GM12878 (cell line): Measurements from ENCODE around the gene SUSD1. TPM values are rescaled to one million over a fixed set of nuclear protein-coding genes. Genes with fewer than 3 reads are reported as not detected.

Experiments
- ATAC-seq: fragments of 200-7000 bp; cut with Tn5 transposase; 3 replicates; pipeline ENCODE4 v1.9.1; 2020; ENCODE audit warnings: mild to moderate bottlenecking, moderate library complexity
- BruUV-seq: library from RNA; stranded (reverse); fragments of 400-500 nt; replicated peaks from 2 replicates; lab custom pipeline; 2021; lab: Mats Ljungman, UMichigan
- CTCF ChIA-PET: fragments of 300-600 bp; sonication (Branson Sonifier 250); formaldehyde crosslinking; extraction: SDS; loops from one replicate; lab custom pipeline; 2021; ENCODE audit warnings: inconsistent platforms; lab: Yijun Ruan, JAX
- POLR2A ChIA-PET: fragments of 350-600 bp; formaldehyde crosslinking; extraction: SDS; loops from one replicate; lab custom pipeline; 2021; ENCODE audit warnings: inconsistent platforms; lab: Charles Lee
- RAD21 ChIA-PET: fragments of 300-600 bp; sonication (Branson Sonifier 250); formaldehyde crosslinking; loops from one replicate; lab custom pipeline; 2023; ENCODE audit warnings: antibody characterized with exemption; ENCODE audit not compliant: unreplicated experiment; lab: Charles Lee
- SMC1A ChIA-PET: fragments of 300-600 bp; sonication (Branson Sonifier 250); formaldehyde crosslinking; loops from one replicate; lab custom pipeline; 2023; ENCODE audit not compliant: unreplicated experiment, uncharacterized antibody; lab: Charles Lee
- DNase-seq: peaks from one replicate; pipeline ENCODE4 v3.0.0-alpha.2; 2011; ENCODE audit warnings: low read depth, low spot score
- FAIRE-seq: peaks from 3 replicates; lab custom pipeline; 2011; peaks lifted over from hg19 to GRCh38; lab: Jason Lieb, UNC
- H2AFZ ChIP-seq: 2 replicates; pipeline ENCODE4 v1.6.0; 2011; ENCODE audit warnings: low read depth, low read length, control low read depth; ENCODE audit not compliant: control insufficient read depth
- H3K27ac ChIP-seq: 2 replicates; pipeline ENCODE4 v1.5.1; 2011; ENCODE audit warnings: control low read depth; ENCODE audit not compliant: control insufficient read depth, insufficient read depth
- H3K27me3 ChIP-seq, 2 experiments: replicated peaks in 1 of 2; 2 replicates each; pipeline versions ENCODE4 v1.6.0 to v1.6.1; 2011; ENCODE audit warnings: low read length in 1 of 2; ENCODE audit not compliant: control insufficient read depth in 2 of 2, insufficient read depth in 2 of 2
- H3K36me3 ChIP-seq, 2 experiments: 2 replicates each; pipeline ENCODE4 v1.5.1; 2011; ENCODE audit warnings: low read length in 1 of 2; ENCODE audit not compliant: control insufficient read depth in 2 of 2, insufficient read depth in 2 of 2
- H3K4me1 ChIP-seq: 2 replicates; pipeline ENCODE4 v1.6.1; 2011; ENCODE audit warnings: mild to moderate bottlenecking, low read length, moderate library complexity, mixed read lengths; ENCODE audit not compliant: control insufficient read depth, insufficient read depth
- H3K4me2 ChIP-seq: 2 replicates; pipeline ENCODE4 v1.6.0; 2011; ENCODE audit warnings: control low read depth; ENCODE audit not compliant: control insufficient read depth, insufficient read depth
- H3K4me3 ChIP-seq: fragments of 200-600 bp; sonication (generic); 2 replicates; pipeline ENCODE4 v1.5.1; 2016
- H3K79me2 ChIP-seq: 2 replicates; pipeline ENCODE4 v1.6.0; 2011; ENCODE audit warnings: low read length; ENCODE audit not compliant: control insufficient read depth, insufficient read depth
- H3K9ac ChIP-seq: 2 replicates; pipeline ENCODE4 v1.8.0; 2011; ENCODE audit warnings: low read length, control low read depth, mixed read lengths; ENCODE audit not compliant: control insufficient read depth, insufficient read depth
- H3K9me3 ChIP-seq: replicated peaks from 3 replicates; pipeline ENCODE4 v1.5.1; 2011; ENCODE audit warnings: mild to moderate bottlenecking, low read length; ENCODE audit not compliant: control insufficient read depth, insufficient read depth
- H4K20me1 ChIP-seq: 2 replicates; pipeline ENCODE4 v1.6.0; 2011; ENCODE audit not compliant: control insufficient read depth, insufficient read depth
- BCL3 ChIP-seq: IDR thresholded peaks from 2 replicates; pipeline ENCODE4 v1.6.1; 2011; ENCODE audit warnings: borderline replicate concordance, low read depth, mild to moderate bottlenecking, moderate library complexity, low read length; ENCODE audit not compliant: insufficient read depth, poor library complexity, severe bottlenecking
- BHLHE40 ChIP-seq, 2 experiments: fragments of 450-650 bp in 1 of 2; IDR thresholded peaks; 2 replicates each; pipeline ENCODE4 v1.6.1; 2011 to 2017; ENCODE audit warnings: low read depth in 2 of 2, borderline replicate concordance in 1 of 2, improper control_type of control experiment in 1 of 2, low read length in 1 of 2, mild to moderate bottlenecking in 1 of 2
- BMI1 ChIP-seq: fragments of 450-650 bp; IDR thresholded peaks from 2 replicates; pipeline ENCODE4 v1.6.1; 2016; ENCODE audit warnings: mild to moderate bottlenecking, moderate library complexity, borderline replicate concordance
- CHD2 ChIP-seq: IDR thresholded peaks from 2 replicates; pipeline ENCODE4 v1.6.1; 2011; ENCODE audit warnings: low read depth, low read length, improper control_type of control experiment, borderline replicate concordance
- DPF2 ChIP-seq: fragments of 450-650 bp; IDR thresholded peaks from 2 replicates; pipeline ENCODE4 v1.6.1; 2017; ENCODE audit warnings: mild to moderate bottlenecking
- GABPA ChIP-seq: IDR thresholded peaks from 2 replicates; pipeline ENCODE4 v1.6.1; 2014; ENCODE audit warnings: antibody characterized with exemption, low read depth, mild to moderate bottlenecking, inconsistent platforms
- IRF5 ChIP-seq: fragments of 450-650 bp; IDR thresholded peaks from 2 replicates; pipeline ENCODE4 v1.6.1; 2017; ENCODE audit warnings: borderline replicate concordance
- MLLT1 ChIP-seq: fragments of 450-650 bp; IDR thresholded peaks from 2 replicates; pipeline ENCODE4 v1.6.1; 2016; ENCODE audit warnings: mild to moderate bottlenecking
- MXI1 ChIP-seq: fragments of 150-350 bp; IDR thresholded peaks from 2 replicates; pipeline ENCODE4 v1.6.1; 2011; ENCODE audit warnings: low read depth, mild to moderate bottlenecking, inconsistent platforms, low read length, improper control_type of control experiment
- NR2C1 ChIP-seq: fragments of 450-650 bp; IDR thresholded peaks from 2 replicates; pipeline ENCODE4 v1.6.1; 2017; ENCODE audit warnings: antibody characterized with exemption, mild to moderate bottlenecking, moderate library complexity
- NR2C2 ChIP-seq: IDR thresholded peaks from 2 replicates; pipeline ENCODE4 v1.6.1; 2011; ENCODE audit warnings: borderline replicate concordance, low read depth; ENCODE audit not compliant: control insufficient read depth, insufficient read length
- PKNOX1 ChIP-seq: fragments of 450-650 bp; IDR thresholded peaks from 2 replicates; pipeline ENCODE4 v1.6.1; 2016; ENCODE audit warnings: mild to moderate bottlenecking
- PML ChIP-seq: IDR thresholded peaks from 2 replicates; pipeline ENCODE4 v1.6.1; 2012; ENCODE audit warnings: low read length, inconsistent platforms
- RFX5 ChIP-seq: IDR thresholded peaks from 2 replicates; pipeline ENCODE4 v1.6.1; 2011; ENCODE audit warnings: low read depth, low read length, improper control_type of control experiment
- SMAD5 ChIP-seq: IDR thresholded peaks from 2 replicates; pipeline ENCODE4 v1.6.1; 2016; ENCODE audit warnings: antibody characterized with exemption, low read depth
- SUPT20H ChIP-seq: IDR thresholded peaks from 2 replicates; pipeline ENCODE4 v1.6.1; 2011; ENCODE audit warnings: low read depth, mild to moderate bottlenecking, low read length, moderate library complexity, borderline replicate concordance; ENCODE audit not compliant: control insufficient read depth
- TAF1 ChIP-seq: IDR thresholded peaks from 2 replicates; pipeline ENCODE4 v1.6.1; 2011; ENCODE audit warnings: mild to moderate bottlenecking, low read depth, low read length, borderline replicate concordance
- USF2 ChIP-seq: IDR thresholded peaks from 2 replicates; pipeline ENCODE4 v1.6.1; 2011; ENCODE audit warnings: low read depth, low read length, improper control_type of control experiment, borderline replicate concordance
- ZNF622 ChIP-seq: fragments of 450-650 bp; IDR thresholded peaks from 2 replicates; pipeline ENCODE4 v1.6.1; 2017; ENCODE audit warnings: mild to moderate bottlenecking, inconsistent platforms
- WGBS: methylation state at CpG from one replicate; pipeline ENCODE4 v1.1.6; 2016; ENCODE audit warnings: low lambda C conversion rate; ENCODE audit not compliant: insufficient replicate concordance, insufficient coverage; ENCODE audit errors: missing lambda C conversion rate; 5-methylcytosine and 5-hydroxymethylcytosine counted together
- in situ Hi-C: fragments of 300-500 bp; cut with MboI; formaldehyde crosslinking; loops from 9 replicates; pipeline ENCODE4 v1.14.3; 2018; ENCODE audit warnings: mixed read lengths
- intact Hi-C: fragments of 100-400 bp; cut with micrococcal nuclease; formaldehyde crosslinking; loops from one replicate; pipeline ENCODE4 v1.14.2; 2022; ENCODE audit not compliant: unreplicated experiment
- polyA plus RNA-seq, 11 experiments: library from polyadenylated mRNA; depleted of rRNA in 4 of 11; unstranded in 6 of 11; stranded (reverse) in 5 of 11; fragments of >200 nt; fragmentation: Nextera tagmentation in 4 of 11; fragmentation: Illumina TruSeq in 1 of 11; extraction: Ambion mirVana in 4 of 11; extraction: Trizol in 1 of 11; gene quantifications; 1 replicate in 1 of 11; 2 replicates in 10 of 11; pipeline versions ENCODE4 v1.2.1 to v1.2.3, GENCODE V29; 2011 to 2016; ENCODE audit warnings: inconsistent platforms in 2 of 11, missing spikeins in 2 of 11, low read depth in 1 of 11
- total RNA-seq, 4 experiments: library from RNA; depleted of rRNA in 3 of 4; stranded (reverse); fragments of >200 nt in 3 of 4; fragmentation: Illumina TruSeq in 1 of 4; extraction: Trizol in 1 of 4; gene quantifications; 2 replicates each; pipeline versions ENCODE4 v1.2.1 to v1.2.3, GENCODE V29; 2013 to 2021

Gene SUSD1
- total and polyA plus RNA-seq, 10 of the 15 experiments (the other 5 are each of a cell fraction or from before 2014, with no cell fraction given): 6.7 to 20.8 (median 13.2) TPM

- ChIA-PET SMC1A (no interaction called here), RAD21 (no interaction called here), CTCF (no interaction called here)
- H3K79me2 ChIP-seq: no peaks in the 10 kb centered on the region
- no peaks in the 10 kb centered on the region for H3K36me3 ChIP-seq
- WGBS: 64% methylated on average over 4 of the region's 4 CpGs
- H3K27ac ChIP-seq: no peak overlapping the region
- H3K9me3 ChIP-seq: no peaks in the 10 kb centered on the region
- H3K27me3 ChIP-seq: no peaks in the 10 kb centered on the region; a peak in 1 of 4 replicates
- H3K9ac ChIP-seq: no peak overlapping the region
- in situ Hi-C loops (no loop called here), intact Hi-C loops (no loop called here)
- H2AFZ ChIP-seq: no peak overlapping the region
- peaks cover 4% of the 10 kb centered on the region; the same call in 1 of the 2 replicates for H3K4me1 ChIP-seq
- DNase-seq: no peak
- H3K4me3 ChIP-seq: no peak overlapping the region
- no peak for FAIRE-seq
- H4K20me1 ChIP-seq: no peaks in the 10 kb centered on the region
- BruUV-seq: no TSS peak
- no peak for ATAC-seq
- TF ChIP-seq NR2C2: no peak
- TF ChIP-seq MLLT1: no peak
- no peak for TF ChIP-seq NR2C1
- TF ChIP-seq GABPA: no peak
- TF ChIP-seq PML: no peak
- no peak for TF ChIP-seq PKNOX1
- no peak for TF ChIP-seq SUPT20H
- TF ChIP-seq DPF2: no peak
- no peak for TF ChIP-seq SMAD5
- TF ChIP-seq MXI1: no peak
- no peak for TF ChIP-seq ZNF622
- no peak for TF ChIP-seq IRF5
- TF ChIP-seq RFX5: no peak
- no peak for TF ChIP-seq CHD2
- no peak for TF ChIP-seq TAF1
- TF ChIP-seq BHLHE40 (IDR thresholded peaks at IDR 0.05; ENCODE audit: borderline replicate concordance in 1 of 2, low read depth in 2 of 2, low read length in 1 of 2): no peak
- no peak for TF ChIP-seq BCL3
- TF ChIP-seq BMI1: no peak
- no peak for TF ChIP-seq USF2
- TF ChIP-seq, all 136 proteins: peak for 0
- H3K4me2 ChIP-seq: no peak overlapping the region
- POLR2A ChIA-PET: no interaction called here
Measured at GRCh38 chr9:112179816-112180215, 4.7 kb upstream of the SUSD1 start.
